ENCODE measurements around the gene UBTD1. TPM values are rescaled to one million over a fixed set of nuclear protein-coding genes. Genes with fewer than 3 reads are reported as not detected.

UBTD1 gene
- total RNA-seq, 2 donors from 2014 or later = 10.0 to 93.8 TPM

- Histone ChIP-seq H3K36me3 (no peaks in the 10 kb centered on the region), H3K27me3 (replicated peaks; ENCODE audit: insufficient read depth) (no peaks in the 10 kb centered on the region), H3K4me1 (replicated peaks) (no peaks in the 10 kb centered on the region), H3K27ac (no peak overlapping the region), H3K9me3 (no peaks in the 10 kb centered on the region), H3K4me3 (no peak overlapping the region)
- WGBS = 96% methylated on average over 4 of the region's 4 CpGs
- intact Hi-C loops (cut with DNase I) = no loop called here
- DNase-seq (ENCODE audit: low spot score) = no peak
- TF ChIP-seq CTCF (IDR thresholded peaks at IDR 0.05) (no peak), POLR2AphosphoS5 (IDR thresholded peaks at IDR 0.05) (no peak), POLR2A (IDR thresholded peaks at IDR 0.05) (no peak)
Measured at GRCh38 chr10:97618733-97619132, 120.0 kb downstream of the UBTD1 start.

Other genes starting within 250 kb of the UBTD1 start
- gene ARHGAP19, start 206.3 kb upstream of the UBTD1 start, total RNA-seq = 10 to 100 TPM; 10.4 to 37.1 TPM
- 10 to 100 TPM; 18.0 to 20.1 TPM for gene FRAT1, start 179.7 kb upstream of the UBTD1 start, total RNA-seq
- gene FRAT2, start 164.2 kb upstream of the UBTD1 start, total RNA-seq = 10 to 100 TPM; 43.0 to 45.3 TPM
- gene RRP12, start 97.6 kb upstream of the UBTD1 start, total RNA-seq = 10 to 100 TPM; 14.9 to 38.6 TPM
- gene PGAM1, start 72.7 kb upstream of the UBTD1 start, total RNA-seq = 100 to 1,000 TPM; 198 to 277 TPM
- gene EXOSC1, start 52.9 kb upstream of the UBTD1 start, total RNA-seq = 10 to 100 TPM; 21.8 to 30.8 TPM
- gene ZDHHC16, start 52.7 kb upstream of the UBTD1 start, total RNA-seq = 10 to 100 TPM; 30.8 to 42.4 TPM
- gene MMS19, start 502 bp upstream of the UBTD1 start, total RNA-seq = 100 to 1,000 TPM in 1 of 2 donors, 10 to 100 TPM in 1; 41.5 to 207 TPM
- gene ANKRD2, start 73.9 kb downstream of the UBTD1 start, total RNA-seq = 10 to 100 TPM in 1 of 2 donors, not detected in 1; 13.9 TPM
- 1 to 10 TPM; 1.0 to 2.7 TPM for gene HOGA1, start 85.5 kb downstream of the UBTD1 start, total RNA-seq
- 10 to 100 TPM in 1 of 2 donors, not detected in 1; 14.0 TPM for gene C10orf62, start 90.8 kb downstream of the UBTD1 start, total RNA-seq
- gene MORN4, start 134.6 kb downstream of the UBTD1 start, total RNA-seq = 1 to 10 TPM; 4.7 to 5.5 TPM
- 10 to 100 TPM; 12.3 to 26.2 TPM for gene PI4K2A, start 141.7 kb downstream of the UBTD1 start, total RNA-seq
- gene AVPI1, start 188.3 kb downstream of the UBTD1 start, total RNA-seq = 10 to 100 TPM; 17.0 to 28.6 TPM
- gene MARVELD1, start 214.8 kb downstream of the UBTD1 start, total RNA-seq = 10 to 100 TPM; 32.8 to 35.3 TPM
- 10 to 100 TPM; 15.3 to 41.4 TPM for gene ZFYVE27, start 238.2 kb downstream of the UBTD1 start, total RNA-seq